CD4-positive, alpha-beta T cell (primary cell): ENCODE measurements around the gene RINT1. TPM values are rescaled to one million over a fixed set of nuclear protein-coding genes. Genes with fewer than 3 reads are reported as not detected.

ENCODE experiments used
- ATAC-seq: fragments of 200-7000 bp; cut with Tn5 transposase; one replicate; pipeline ENCODE4 v1.10.0; 2022; ENCODE audit warnings: mild to moderate bottlenecking; ENCODE audit not compliant: poor library complexity
- CTCF ChIA-PET: fragments of 350-600 bp; sonication (Branson Sonifier 250); formaldehyde crosslinking; loops from one replicate; lab custom pipeline; 2021; ENCODE audit warnings: antibody characterized with exemption, inconsistent platforms; lab: Charles Lee
- POLR2A ChIA-PET: fragments of 350-600 bp; sonication (Branson Sonifier 250); formaldehyde crosslinking; loops from one replicate; lab custom pipeline; 2021; ENCODE audit warnings: antibody characterized with exemption, inconsistent platforms; lab: Charles Lee
- DNase-seq, 14 experiments: peaks; one replicate each; pipeline ENCODE4 v3.0.0-alpha.2; 2013 to 2020; ENCODE audit warnings: mixed read lengths in 2 of 14
- H3K27ac ChIP-seq, 2 donors: one replicate each; pipeline versions ENCODE4 v1.5.1 to v1.7.0; 2013; ENCODE audit warnings: low read length in 2 of 2, low read depth in 1 of 2, mild to moderate bottlenecking in 1 of 2
- H3K27me3 ChIP-seq, 2 experiments: 1 replicate in 1 of 2; 2 replicates in 1 of 2; pipeline versions ENCODE4 v1.6.1 to v1.7.0; 2013; ENCODE audit warnings: low read length in 2 of 2, control low read depth in 1 of 2, mild to moderate bottlenecking in 1 of 2, moderate library complexity in 1 of 2; ENCODE audit not compliant: insufficient read depth in 2 of 2, control insufficient read depth in 1 of 2
- H3K36me3 ChIP-seq: one replicate; pipeline ENCODE4 v1.6.1; 2013; ENCODE audit warnings: low read length, control low read depth; ENCODE audit not compliant: insufficient read depth
- H3K4me1 ChIP-seq: one replicate; pipeline ENCODE4 v1.6.1; 2013; ENCODE audit warnings: low read length, control low read depth; ENCODE audit not compliant: insufficient read depth
- H3K4me3 ChIP-seq: one replicate; pipeline ENCODE4 v1.5.1; 2013; ENCODE audit warnings: mild to moderate bottlenecking, low read length, moderate library complexity
- H3K9me3 ChIP-seq, 2 experiments: 1 replicate in 1 of 2; 2 replicates in 1 of 2; pipeline versions ENCODE4 v1.6.1 to v1.7.0; 2013; ENCODE audit warnings: low read length in 2 of 2, mild to moderate bottlenecking in 2 of 2, control low read depth in 1 of 2, moderate library complexity in 1 of 2; ENCODE audit not compliant: control insufficient read depth in 1 of 2, insufficient read depth in 1 of 2
- H3K27ac Mint-ChIP-seq: one replicate; pipeline ENCODE4 v1.8.0; 2020; ENCODE audit warnings: mixed read lengths
- H3K27me3 Mint-ChIP-seq: one replicate; pipeline ENCODE4 v1.8.0; 2021; ENCODE audit warnings: mixed read lengths
- H3K36me3 Mint-ChIP-seq: one replicate; pipeline ENCODE4 v1.8.0; 2021; ENCODE audit warnings: low read depth, mixed read lengths
- H3K4me1 Mint-ChIP-seq: one replicate; pipeline ENCODE4 v1.8.0; 2021; ENCODE audit warnings: low read depth, mixed read lengths
- H3K4me3 Mint-ChIP-seq: one replicate; pipeline ENCODE4 v1.8.0; 2020; ENCODE audit warnings: mild to moderate bottlenecking, mixed read lengths
- H3K9me3 Mint-ChIP-seq: one replicate; pipeline ENCODE4 v1.8.0; 2020; ENCODE audit warnings: mixed read lengths
- CTCF ChIP-seq: fragments of 200-600 bp; IDR thresholded peaks from one replicate; pipeline ENCODE4 v1.8.0; 2022; ENCODE audit warnings: antibody characterized with exemption, mild to moderate bottlenecking
- intact Hi-C, 2 experiments: fragments of 100-400 bp; cut with DNase I in 1 of 2; cut with micrococcal nuclease in 1 of 2; formaldehyde crosslinking; loops; one replicate each; pipeline versions ENCODE4 v1.15.1 to v1.9.0; 2023 to 2025; cut with DNase I, micrococcal nuclease
- total RNA-seq, 174 experiments: library from RNA in 2 of 174; stranded (reverse) in 2 of 174; gene quantifications; one replicate each; pipeline ENCODE4 v1.2.3 and lab custom pipeline; 2021 to 2026

The RINT1 gene
- total RNA-seq, 2 experiments from 2014 or later = 38.0 to 39.5 TPM

GRCh38 chr7:105600720-105601550, 68.9 kb downstream of the RINT1 start:
- Histone ChIP-seq H3K36me3 (no peaks in the 10 kb centered on the region), H3K27me3 (no peaks in the 10 kb centered on the region), H3K27ac (no peak overlapping the region), H3K4me3 (no peak overlapping the region), H3K4me1 (no peaks in the 10 kb centered on the region), H3K9me3 (no peaks in the 10 kb centered on the region)
- no peak overlapping the region for H3K4me3 Mint-ChIP-seq
- no peaks in the 10 kb centered on the region for H3K4me1 Mint-ChIP-seq
- POLR2A ChIA-PET = no interaction called here
- H3K27ac Mint-ChIP-seq = no peak overlapping the region
- CTCF ChIA-PET = no interaction called here
- no peak for TF ChIP-seq CTCF
- H3K36me3 Mint-ChIP-seq = no peaks in the 10 kb centered on the region
- no peaks in the 10 kb centered on the region for H3K9me3 Mint-ChIP-seq
- ATAC-seq = no peak
- DNase-seq = no peak
- intact Hi-C loops = no loop called here
- H3K27me3 Mint-ChIP-seq = no peaks in the 10 kb centered on the region

- Histone ChIP-seq H3K27me3 (no peaks in the 10 kb centered on the region), H3K36me3 (no peaks in the 10 kb centered on the region), H3K27ac (no peak overlapping the region), H3K4me1 (no peaks in the 10 kb centered on the region), H3K9me3 (no peaks in the 10 kb centered on the region), H3K4me3 (no peak overlapping the region)
- Mint-ChIP-seq H3K36me3 (peaks cover 7% of the 10 kb centered on the region), H3K4me3 (no peak overlapping the region), H3K9me3 (no peaks in the 10 kb centered on the region), H3K4me1 (no peaks in the 10 kb centered on the region), H3K27ac (no peak overlapping the region), H3K27me3 (no peaks in the 10 kb centered on the region)
- intact Hi-C loops = no loop called here
- no peak for ATAC-seq
- CTCF ChIA-PET = no interaction called here
- TF ChIP-seq CTCF = no peak
- POLR2A ChIA-PET = interaction anchor here (1.4 kb wide), 1 partner anchor 13 kb away, joined by 4 read pairs; no protein-coding TSS in a partner anchor
- DNase-seq = no peak
Measured at GRCh38 chr7:105602325-105603305, 70.6 kb downstream of the RINT1 start.

- POLR2A ChIA-PET = no interaction called here
- CTCF ChIA-PET = interaction anchor here (0.7 kb wide), 1 partner anchor 37 kb away, joined by 3 read pairs; no protein-coding TSS in a partner anchor
Measured at GRCh38 chr7:105610165-105610930, 78.3 kb downstream of the RINT1 start.

More at GRCh38 chr7:105610165-105610930, 78.3 kb downstream of the RINT1 start:
- Mint-ChIP-seq H3K4me1 (no peaks in the 10 kb centered on the region), H3K36me3 (peaks cover 47% of the 10 kb centered on the region), H3K4me3 (no peak overlapping the region), H3K9me3 (no peaks in the 10 kb centered on the region), H3K27me3 (no peaks in the 10 kb centered on the region), H3K27ac (no peak overlapping the region)
- Histone ChIP-seq H3K27me3 (no peaks in the 10 kb centered on the region), H3K9me3 (no peaks in the 10 kb centered on the region), H3K27ac (no peak overlapping the region), H3K4me3 (no peak overlapping the region), H3K4me1 (no peaks in the 10 kb centered on the region), H3K36me3 (peaks cover 32% of the 10 kb centered on the region)
- DNase-seq (no peak), ATAC-seq (no peak)
- no peak for TF ChIP-seq CTCF
- intact Hi-C loops = no loop called here
